Adrenal gland (tissue), 12 donors: ENCODE measurements around the gene MMP23B. TPM values are rescaled to one million over a fixed set of nuclear protein-coding genes. Genes with fewer than 3 reads are reported as not detected.

ENCODE experiments used
- DNase-seq, 7 donors: peaks; one replicate each; pipeline ENCODE4 v3.0.0-alpha.2; 2019 to 2020
- H3K27ac ChIP-seq, 5 donors: fragments of 200-600 bp; sonication (generic) in 4 of 5; 1 replicate in 3 of 5; 2 replicates in 2 of 5; pipeline versions ENCODE4 v1.5.1 to v1.8.0; 2016 to 2020; ENCODE audit warnings: mild to moderate bottlenecking in 1 of 5
- H3K27me3 ChIP-seq: fragments of 200-600 bp; 2 replicates; pipeline ENCODE4 v1.8.0; 2021
- H3K36me3 ChIP-seq, 2 donors: fragments of 200-600 bp; replicated peaks in 1 of 2; 1 replicate in 1 of 2; 2 replicates in 1 of 2; pipeline versions ENCODE4 v1.5.1 to v1.8.0; 2018 to 2022
- H3K4me1 ChIP-seq, 2 donors: fragments of 200-600 bp; replicated peaks in 1 of 2; 1 replicate in 1 of 2; 2 replicates in 1 of 2; pipeline versions ENCODE4 v1.5.1 to v1.8.0; 2018 to 2021
- H3K4me3 ChIP-seq, 4 donors: fragments of 200-600 bp; sonication (generic) in 3 of 4; one replicate each; pipeline ENCODE4 v1.5.1; 2016 to 2018
- H3K9me3 ChIP-seq, 3 donors: fragments of 200-600 bp; sonication (generic) in 1 of 3; replicated peaks in 1 of 3; 1 replicate in 2 of 3; 2 replicates in 1 of 3; pipeline versions ENCODE4 v1.5.1 to v1.8.0; 2016 to 2021
- CTCF ChIP-seq, 6 experiments: fragments of 450-650 bp in 4 of 6; fragments of 200-600 bp in 2 of 6; sonication (generic) in 1 of 6; IDR thresholded peaks; 1 replicate in 5 of 6; 2 replicates in 1 of 6; pipeline versions ENCODE4 v1.5.1 to v1.8.0; 2016 to 2021; ENCODE audit warnings: antibody characterized with exemption in 6 of 6, mild to moderate bottlenecking in 2 of 6, moderate library complexity in 1 of 6
- POLR2A ChIP-seq, 2 donors: fragments of 450-650 bp; IDR thresholded peaks; one replicate each; pipeline ENCODE4 v1.6.1; 2017; ENCODE audit warnings: antibody characterized with exemption in 2 of 2, mild to moderate bottlenecking in 2 of 2, moderate library complexity in 1 of 2
- WGBS, 4 donors: extraction: QIAGEN DNeasy Blood & Tissue Kit in 2 of 4; methylation state at CpG; one replicate each; pipeline versions ENCODE4 v1.1.5 to v1.1.7; 2013 to 2017; 5-methylcytosine and 5-hydroxymethylcytosine counted together
- intact Hi-C, 2 donors: fragments of 100-400 bp; cut with DNase I; formaldehyde crosslinking; loops; one replicate each; pipeline versions ENCODE4 v1.14.1 to v1.15.0; 2022 to 2023
- polyA plus RNA-seq, 3 donors: library from polyadenylated mRNA; stranded (reverse); fragments of 200-250 nt in 2 of 3; fragments of 350-450 nt in 1 of 3; fragmentation: Illumina TruSeq in 1 of 3; extraction: RNeasy Lipid Tissue Mini Kit (QIAGEN cat#74804) in 1 of 3; gene quantifications; one replicate each; pipeline ENCODE4 v1.2.3, GENCODE V29; 2013 to 2014
- total RNA-seq, 9 donors: library from RNA; depleted of rRNA in 4 of 9; stranded (reverse); fragments of >200 nt in 4 of 9; fragments of 120-200 nt in 1 of 9; fragmentation: NEBNext Ultra II Directional in 1 of 9; extraction: Animal tissue kit (Norgen Biotek cat#: 25700) in 1 of 9; gene quantifications; one replicate each; pipeline versions ENCODE4 v1.1.0 to v1.2.4, GENCODE V29; 2013 to 2023
- donor health status: healthy with polysubstance abuse.
- donor health status: Bipolar disorder and iron deficiency.
- donor health status: DM: yes; HTN: yes; CAD: no.
- donor health status: DM: no; HTN: no; CAD: no.
- donor health status: DM: no; HTN: no; CAD: no.
- donor health status: DM: yes; HTN: yes; CAD: no.

The MMP23B gene
- total and polyA plus RNA-seq, 12 donors = 1.6 to 28.0 (median 9.8) TPM; not detected in 1

GRCh38 chr1:1680912-1681273, 48.9 kb downstream of the MMP23B start:
- Histone ChIP-seq H3K27me3 (no peaks in the 10 kb centered on the region), H3K36me3 (no peaks in the 10 kb centered on the region), H3K9me3 (no peaks in the 10 kb centered on the region), H3K4me3 (no peak overlapping the region), H3K27ac (no peak overlapping the region), H3K4me1 (peaks cover 3 to 9% of the 10 kb centered on the region in 2 donors)
- WGBS, 4 donors = 68 to 78% (median 71%) methylated on average over 11 of the region's 11 CpGs
- TF ChIP-seq POLR2A (IDR thresholded peaks at IDR 0.05) (no peak), CTCF (IDR thresholded peaks at IDR 0.05) (no peak)
- intact Hi-C loops = no loop called here
- DNase-seq = peak in 1 of 7 donors; percentile 48

GRCh38 chr1:1683104-1683905, 51.3 kb downstream of the MMP23B start:
- TF ChIP-seq CTCF (IDR thresholded peaks at IDR 0.05) (no peak), POLR2A (IDR thresholded peaks at IDR 0.05) (no peak)
- DNase-seq = peak in 1 of 7 donors; percentile 15
- 79 to 83% (median 79%) methylated on average over 21 to 26 of the region's 26 CpGs for WGBS, 4 donors
- H3K36me3 ChIP-seq = no peaks in the 10 kb centered on the region
- no peak overlapping the region for H3K4me3 ChIP-seq
- H3K9me3 ChIP-seq = no peaks in the 10 kb centered on the region
- H3K4me1 ChIP-seq = peaks cover 12 to 19% of the 10 kb centered on the region in 2 donors
- H3K27ac ChIP-seq = no peak overlapping the region
- no peaks in the 10 kb centered on the region for H3K27me3 ChIP-seq
- intact Hi-C loops = no loop called here

Other genes starting within 250 kb of the MMP23B start
- 100 to 1,000 TPM in 7 of 9 donors, 10 to 100 TPM in 2; 53.4 to 264 (median 165) TPM for gene CCNL2, start 232.8 kb upstream of the MMP23B start, total RNA-seq
- 100 to 1,000 TPM in 2 of 3 donors, 10 to 100 TPM in 1; 65.2 to 893 (median 593) TPM for gene CCNL2, start 232.8 kb upstream of the MMP23B start, polyA plus RNA-seq
- gene MRPL20, start 224.9 kb upstream of the MMP23B start, total RNA-seq = 100 to 1,000 TPM in 8 of 9 donors, 10 to 100 TPM in 1; 98.9 to 276 (median 160) TPM
- 100 to 1,000 TPM; 116 to 175 (median 134) TPM for gene MRPL20, start 224.9 kb upstream of the MMP23B start, polyA plus RNA-seq
- gene ANKRD65, start 210.9 kb upstream of the MMP23B start, total RNA-seq = 1 to 10 TPM in 5 of 9 donors, under 1 TPM in 4; 0.22 to 2.6 (median 1.4) TPM
- 1 to 10 TPM in 2 of 3 donors, under 1 TPM in 1; 0.53 to 3.4 (median 2.2) TPM for gene ANKRD65, start 210.9 kb upstream of the MMP23B start, polyA plus RNA-seq
- gene VWA1, start 196.5 kb upstream of the MMP23B start, total RNA-seq = 10 to 100 TPM in 8 of 9 donors, 1 to 10 TPM in 1; 4.7 to 49.0 (median 30.0) TPM
- gene VWA1, start 196.5 kb upstream of the MMP23B start, polyA plus RNA-seq = 10 to 100 TPM in 2 of 3 donors, under 1 TPM in 1; 0.99 to 39.3 (median 25.9) TPM
- 1 to 10 TPM in 2 of 9 donors, under 1 TPM in 4, not detected in 3; under 0.01 to 1.4 (median 0.52) TPM for gene ATAD3C, start 182.5 kb upstream of the MMP23B start, total RNA-seq
- 1 to 10 TPM in 1 of 3 donors, under 1 TPM in 2; 0.09 to 1.2 (median 0.72) TPM for gene ATAD3C, start 182.5 kb upstream of the MMP23B start, polyA plus RNA-seq
- 10 to 100 TPM in 6 of 9 donors, 1 to 10 TPM in 3; 6.3 to 30.3 (median 11.2) TPM for gene ATAD3B, start 160.4 kb upstream of the MMP23B start, total RNA-seq
- gene ATAD3B, start 160.4 kb upstream of the MMP23B start, polyA plus RNA-seq = 100 to 1,000 TPM in 1 of 3 donors, 10 to 100 TPM in 1, 1 to 10 TPM in 1; 5.3 to 109 (median 48.4) TPM
- 10 to 100 TPM; 16.9 to 46.3 (median 29.0) TPM for gene ATAD3A, start 120.0 kb upstream of the MMP23B start, total RNA-seq
- gene ATAD3A, start 120.0 kb upstream of the MMP23B start, polyA plus RNA-seq = 10 to 100 TPM in 2 of 3 donors, 1 to 10 TPM in 1; 7.8 to 40.7 (median 25.1) TPM
- gene TMEM240, start 91.5 kb upstream of the MMP23B start, total RNA-seq = 1 to 10 TPM in 8 of 9 donors, under 1 TPM in 1; 0.95 to 7.0 (median 3.9) TPM
- gene TMEM240, start 91.5 kb upstream of the MMP23B start, polyA plus RNA-seq = 10 to 100 TPM in 1 of 3 donors, 1 to 10 TPM in 1, not detected in 1; 5.5 to 12.4 TPM
- gene SSU72, start 57.3 kb upstream of the MMP23B start, total RNA-seq = 100 to 1,000 TPM in 5 of 9 donors, 10 to 100 TPM in 4; 50.1 to 219 (median 107) TPM
- 100 to 1,000 TPM in 2 of 3 donors, 10 to 100 TPM in 1; 84.2 to 132 (median 108) TPM for gene SSU72, start 57.3 kb upstream of the MMP23B start, polyA plus RNA-seq
- gene FNDC10, start 32.0 kb upstream of the MMP23B start, total RNA-seq = 10 to 100 TPM in 8 of 9 donors, 1 to 10 TPM in 1; 9.4 to 73.6 (median 33.7) TPM
- gene FNDC10, start 32.0 kb upstream of the MMP23B start, polyA plus RNA-seq = 10 to 100 TPM in 2 of 3 donors, 1 to 10 TPM in 1; 2.0 to 40.1 (median 39.7) TPM
- 100 to 1,000 TPM in 2 of 9 donors, 10 to 100 TPM in 7; 25.5 to 158 (median 85.3) TPM for gene MIB2, start 16.7 kb upstream of the MMP23B start, total RNA-seq
- gene MIB2, start 16.7 kb upstream of the MMP23B start, polyA plus RNA-seq = 100 to 1,000 TPM in 2 of 3 donors, 1 to 10 TPM in 1; 1.3 to 608 (median 224) TPM
- 10 to 100 TPM in 8 of 9 donors, 1 to 10 TPM in 1; 8.8 to 23.6 (median 16.7) TPM for gene CDK11B, start 26.8 kb downstream of the MMP23B start, total RNA-seq
- gene CDK11B, start 26.8 kb downstream of the MMP23B start, polyA plus RNA-seq = 10 to 100 TPM; 26.5 to 65.4 (median 43.6) TPM
- 10 to 100 TPM; 20.6 to 89.5 (median 50.6) TPM for gene SLC35E2B, start 60.6 kb downstream of the MMP23B start, total RNA-seq
- 10 to 100 TPM; 11.2 to 50.8 (median 37.4) TPM for gene SLC35E2B, start 60.6 kb downstream of the MMP23B start, polyA plus RNA-seq
- 10 to 100 TPM in 7 of 9 donors, 1 to 10 TPM in 2; 2.1 to 44.2 (median 18.7) TPM for gene CDK11A, start 92.2 kb downstream of the MMP23B start, total RNA-seq
- gene CDK11A, start 92.2 kb downstream of the MMP23B start, polyA plus RNA-seq = 100 to 1,000 TPM in 1 of 3 donors, 10 to 100 TPM in 2; 15.8 to 302 (median 95.8) TPM
- 100 to 1,000 TPM in 8 of 9 donors, 10 to 100 TPM in 1; 66.2 to 195 (median 170) TPM for gene NADK, start 146.3 kb downstream of the MMP23B start, total RNA-seq
- gene NADK, start 146.3 kb downstream of the MMP23B start, polyA plus RNA-seq = 100 to 1,000 TPM in 2 of 3 donors, 10 to 100 TPM in 1; 73.0 to 150 (median 102) TPM